Measurements from ENCODE around the gene BCAM. TPM values are rescaled to one million over a fixed set of nuclear protein-coding genes. Genes with fewer than 3 reads are reported as not detected.
A peak's percentile ranks its signal among the peaks of the same experiment; 100 is the strongest.
"Not testable (repeated sequence)": the region's sequence is repeated elsewhere in the genome, so short reads cannot be mapped to it uniquely, and the experiment has no call there.

BCAM gene
- total RNA-seq, 4 donors from 2014 or later, result 83.5 to 139 (median 90.9) TPM

DNA sequence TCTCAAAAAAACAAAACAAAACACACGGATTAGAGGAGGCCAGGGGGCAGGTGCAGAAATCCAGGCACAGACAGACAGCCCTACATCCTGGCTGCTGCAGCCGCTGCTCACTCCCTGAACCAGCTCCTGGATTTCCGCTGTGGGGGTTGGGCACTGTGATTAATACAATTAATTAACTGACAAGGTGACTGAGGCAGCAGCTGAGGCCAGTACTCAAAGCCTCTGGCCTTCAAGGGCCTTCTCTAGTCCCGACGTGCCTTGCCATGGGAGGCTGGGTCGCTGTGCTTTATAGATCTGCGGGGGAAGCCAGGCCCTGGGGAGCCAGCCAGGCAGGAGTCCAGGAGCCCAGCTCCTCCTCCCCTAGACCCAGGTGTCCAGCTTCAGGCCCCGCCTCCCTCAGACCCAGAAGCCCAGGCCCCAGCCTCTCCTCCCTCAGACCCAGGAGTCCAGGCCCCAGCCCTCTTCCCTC lies 41.8 kb downstream of the BCAM start:
- 63 to 71% methylated on average over 8 of the region's 8 CpGs for WGBS, 2 donors
- TF ChIP-seq POLR2A (IDR thresholded peaks at IDR 0.05) (no peak), CTCF (IDR thresholded peaks at IDR 0.05) (no peak), EP300 (IDR thresholded peaks at IDR 0.05) (no peak)

GRCh38 chr19:44851427-44851826 lies 42.5 kb downstream of the BCAM start:
- Histone ChIP-seq H3K27ac (peak overlapping the region in 1 of 4 donors; percentile 22), H3K4me3 (no peak overlapping the region), H3K4me1 (peaks cover 0 to 63% (median 13%) of the 10 kb centered on the region in 4 donors), H3K27me3 (no peaks in the 10 kb centered on the region), H3K36me3 (peaks cover 0 to 20% (median 0%) of the 10 kb centered on the region in 3 donors), H3K9me3 (no peaks in the 10 kb centered on the region)
- 75 to 90% methylated on average over 2 of the region's 2 CpGs for WGBS, 2 donors
- DNase-seq (ENCODE audit: low spot score in 2 of 2), result no peak
- TF ChIP-seq EP300 (IDR thresholded peaks at IDR 0.05), result no peak
- TF ChIP-seq POLR2A (IDR thresholded peaks at IDR 0.05), result no peak
- TF ChIP-seq CTCF (IDR thresholded peaks at IDR 0.05), result no peak

More for the DNA sequence above, 41.8 kb downstream of the BCAM start:
- Histone ChIP-seq H3K36me3 (peaks cover 0 to 20% (median 0%) of the 10 kb centered on the region in 3 donors), H3K4me1 (peaks cover 0 to 56% (median 10%) of the 10 kb centered on the region in 4 donors), H3K9me3 (no peaks in the 10 kb centered on the region), H3K27me3 (no peaks in the 10 kb centered on the region), H3K4me3 (no peak overlapping the region), H3K27ac (peak overlapping the region in 1 of 4 donors; percentile 13)
- DNase-seq (ENCODE audit: low spot score in 2 of 2), result no peak

- Histone ChIP-seq H3K4me1 (peaks cover 0 to 62% (median 6%) of the 10 kb centered on the region in 4 donors), H3K36me3 (peaks cover 0 to 27% (median 0%) of the 10 kb centered on the region in 3 donors), H3K27ac (peak overlapping the region in 1 of 4 donors; percentile 49), H3K9me3 (no peaks in the 10 kb centered on the region), H3K27me3 (no peaks in the 10 kb centered on the region), H3K4me3 (no peak overlapping the region)
- 95 to 100% methylated on average over 1 of the region's 1 CpG for WGBS, 2 donors
- no peak for TF ChIP-seq EP300 (IDR thresholded peaks at IDR 0.05)
- no peak for TF ChIP-seq CTCF (IDR thresholded peaks at IDR 0.05)
- TF ChIP-seq POLR2A (IDR thresholded peaks at IDR 0.05), result no peak
- DNase-seq (ENCODE audit: low spot score in 2 of 2), result no peak
Observed at GRCh38 chr19:44855606-44856005, 46.7 kb downstream of the BCAM start.

GRCh38 chr19:44856421-44857083 lies 47.6 kb downstream of the BCAM start:
- no peak for TF ChIP-seq CTCF (IDR thresholded peaks at IDR 0.05)
- no peak for TF ChIP-seq POLR2A (IDR thresholded peaks at IDR 0.05)
- TF ChIP-seq EP300 (IDR thresholded peaks at IDR 0.05), result no peak
- H3K27me3 ChIP-seq, result no peaks in the 10 kb centered on the region
- H3K4me3 ChIP-seq, result no peak overlapping the region
- peaks cover 0 to 52% (median 6%) of the 10 kb centered on the region in 4 donors for H3K4me1 ChIP-seq
- peak overlapping the region in 3 of 4 donors; percentile 11 to 49 (median 16) for H3K27ac ChIP-seq
- DNase-seq (ENCODE audit: low spot score in 2 of 2), result no peak
- 41 to 53% methylated on average over 10 of the region's 10 CpGs for WGBS, 2 donors
- peaks cover 0 to 24% (median 0%) of the 10 kb centered on the region in 3 donors for H3K36me3 ChIP-seq
- H3K9me3 ChIP-seq, result no peaks in the 10 kb centered on the region

DNA sequence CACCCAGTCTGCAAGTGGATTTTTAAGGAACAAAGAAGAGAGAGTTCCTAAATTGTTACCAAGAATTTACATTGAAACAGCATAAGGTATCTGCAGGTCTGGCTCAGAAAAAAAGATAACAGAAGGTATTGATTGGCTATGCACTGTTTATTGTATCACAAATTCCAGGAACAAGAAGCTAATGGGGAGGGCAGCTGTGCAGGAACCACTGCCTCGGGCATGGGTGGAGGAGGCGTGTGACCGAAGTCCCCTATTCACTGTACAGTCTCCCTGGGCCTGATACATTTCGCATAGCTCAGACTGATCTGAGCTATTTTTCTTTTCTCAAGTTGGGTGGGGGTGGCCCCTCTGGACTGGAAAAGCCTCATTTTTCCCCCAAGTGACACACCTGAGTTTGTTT lies 48.9 kb downstream of the BCAM start:
- no peak overlapping the region for H3K4me3 ChIP-seq
- H3K4me1 ChIP-seq, result peaks cover 0 to 42% (median 6%) of the 10 kb centered on the region in 4 donors
- 77 to 80% methylated on average over 4 of the region's 4 CpGs for WGBS, 2 donors
- peaks cover 0 to 20% (median 0%) of the 10 kb centered on the region in 3 donors for H3K36me3 ChIP-seq
- H3K27ac ChIP-seq, result no peak overlapping the region
- TF ChIP-seq CTCF (IDR thresholded peaks at IDR 0.05) (no peak), EP300 (IDR thresholded peaks at IDR 0.05) (no peak), POLR2A (IDR thresholded peaks at IDR 0.05) (no peak)
- H3K27me3 ChIP-seq, result no peaks in the 10 kb centered on the region
- H3K9me3 ChIP-seq, result no peaks in the 10 kb centered on the region
- no peak for DNase-seq (ENCODE audit: low spot score in 2 of 2)

GRCh38 chr19:44861576-44861975 lies 52.7 kb downstream of the BCAM start:
- Histone ChIP-seq H3K36me3 (peaks cover 0 to 27% (median 0%) of the 10 kb centered on the region in 3 donors), H3K4me1 (peaks cover 0 to 41% (median 2%) of the 10 kb centered on the region in 4 donors)
- not testable (repeated sequence) for DNase-seq (ENCODE audit: low spot score in 2 of 2); H3K27ac ChIP-seq; H3K9me3 ChIP-seq; H3K27me3 ChIP-seq; H3K4me3 ChIP-seq
- WGBS, 2 donors, result 80 to 81% methylated on average over 3 of the region's 3 CpGs
